GM19240 (cell line): ENCODE data around the gene SLC26A1.

Experiments used
- DNase-seq: peaks from one replicate; pipeline ENCODE4 v3.0.0; 2011; ENCODE audit warnings: low spot score; ENCODE audit not compliant: insufficient read length

SLC26A1 gene, protein sequence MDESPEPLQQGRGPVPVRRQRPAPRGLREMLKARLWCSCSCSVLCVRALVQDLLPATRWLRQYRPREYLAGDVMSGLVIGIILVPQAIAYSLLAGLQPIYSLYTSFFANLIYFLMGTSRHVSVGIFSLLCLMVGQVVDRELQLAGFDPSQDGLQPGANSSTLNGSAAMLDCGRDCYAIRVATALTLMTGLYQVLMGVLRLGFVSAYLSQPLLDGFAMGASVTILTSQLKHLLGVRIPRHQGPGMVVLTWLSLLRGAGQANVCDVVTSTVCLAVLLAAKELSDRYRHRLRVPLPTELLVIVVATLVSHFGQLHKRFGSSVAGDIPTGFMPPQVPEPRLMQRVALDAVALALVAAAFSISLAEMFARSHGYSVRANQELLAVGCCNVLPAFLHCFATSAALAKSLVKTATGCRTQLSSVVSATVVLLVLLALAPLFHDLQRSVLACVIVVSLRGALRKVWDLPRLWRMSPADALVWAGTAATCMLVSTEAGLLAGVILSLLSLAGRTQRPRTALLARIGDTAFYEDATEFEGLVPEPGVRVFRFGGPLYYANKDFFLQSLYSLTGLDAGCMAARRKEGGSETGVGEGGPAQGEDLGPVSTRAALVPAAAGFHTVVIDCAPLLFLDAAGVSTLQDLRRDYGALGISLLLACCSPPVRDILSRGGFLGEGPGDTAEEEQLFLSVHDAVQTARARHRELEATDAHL

DNA sequence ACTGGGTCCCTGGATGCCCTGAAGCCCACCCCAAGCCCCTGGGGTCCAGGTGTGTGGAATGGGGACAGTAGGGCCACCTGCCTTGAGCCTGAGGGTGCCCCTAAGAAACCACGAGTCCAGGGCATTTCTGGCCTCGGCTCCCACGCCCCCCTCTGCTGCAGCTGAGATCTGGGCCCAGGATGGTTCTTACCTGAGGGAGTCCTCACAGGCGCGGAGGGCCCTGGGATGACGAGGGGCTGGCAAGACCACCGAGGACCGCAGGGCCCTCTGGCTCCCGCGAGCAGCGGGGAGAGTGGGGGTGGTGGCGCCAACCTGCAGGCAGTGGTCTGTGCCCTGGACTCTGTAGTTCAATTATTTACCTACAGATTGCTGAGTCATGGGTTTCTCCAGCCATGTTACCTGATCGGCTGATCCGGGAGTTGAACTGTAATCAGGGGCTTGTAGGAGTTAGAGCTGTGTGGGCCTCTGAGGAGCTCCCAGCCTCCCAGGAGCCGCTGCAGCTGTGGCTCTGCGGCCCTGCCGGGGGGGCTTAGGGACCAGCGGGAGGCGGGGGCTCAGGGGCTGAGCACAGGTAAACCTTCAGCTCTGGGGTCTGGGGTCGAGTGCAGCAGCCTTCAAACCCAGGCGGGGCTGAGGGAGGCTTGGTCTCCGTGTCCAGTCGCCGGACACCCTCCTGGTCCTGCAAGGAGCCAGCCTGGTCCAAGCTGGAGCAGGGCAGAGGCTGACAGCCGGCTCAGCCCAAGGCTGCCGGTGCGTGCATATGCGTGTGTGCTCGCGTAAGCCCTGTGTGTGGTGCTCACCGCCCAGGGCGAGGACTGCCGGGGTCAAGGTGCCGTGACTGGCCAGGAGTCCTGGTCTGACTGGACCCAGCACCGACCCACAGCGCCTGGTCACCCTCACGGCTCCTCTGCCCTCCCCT, at the start of gene SLC26A1:
Gene SLC26A1, minus strand, starts transcription at position 294 of the 919 bp plus-strand sequence. CDS start 1,701 bp downstream, outside the sequence.
- no peak for DNase-seq

DNA sequence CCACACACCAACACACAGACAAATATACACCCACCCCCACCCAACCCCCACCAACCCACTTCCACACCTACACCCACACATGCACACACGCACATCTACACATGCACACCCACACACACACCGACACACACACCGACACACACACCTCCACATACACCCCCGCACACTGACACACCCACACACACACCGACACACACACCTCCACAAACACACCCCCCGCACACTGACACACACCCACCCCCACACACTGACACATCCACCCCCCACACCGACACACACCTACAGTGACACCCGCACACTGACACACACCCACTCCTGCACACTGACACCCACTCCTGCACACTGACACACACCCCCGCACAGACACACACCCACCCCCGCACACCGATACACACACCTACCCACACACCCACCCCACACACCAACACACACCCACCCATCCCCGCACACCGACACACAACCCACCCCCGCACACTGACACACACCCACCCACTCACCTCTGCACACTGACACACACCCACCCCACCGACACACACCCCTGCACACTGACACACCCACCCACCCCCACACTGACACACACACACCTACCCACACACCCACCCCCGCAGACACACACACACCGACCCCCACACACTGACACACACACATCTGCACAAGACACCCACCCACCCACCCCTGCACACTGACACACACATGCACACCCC, 49.3 kb upstream of the SLC26A1 start:
- DNase-seq, result no peak

DNA sequence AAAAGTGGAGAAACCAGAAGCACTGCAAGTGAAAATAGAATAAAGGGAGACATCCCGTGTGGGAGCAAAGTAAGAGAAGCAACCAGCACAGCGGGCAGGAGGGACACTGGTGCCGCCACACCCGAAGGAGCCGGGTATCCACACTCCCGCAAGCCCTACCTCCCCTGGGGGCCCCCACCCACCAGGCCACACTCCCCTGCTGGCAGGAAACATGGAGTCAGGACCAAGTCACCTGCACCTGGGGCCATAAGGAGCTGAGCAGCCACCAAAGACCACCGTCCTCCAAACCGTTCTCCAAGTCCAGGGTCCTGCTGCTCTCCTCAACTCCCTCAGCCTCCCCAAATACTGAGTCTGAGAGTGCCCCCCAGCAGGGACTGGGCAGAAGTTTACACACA, 48.7 kb upstream of the SLC26A1 start:
- no peak for DNase-seq

DNA sequence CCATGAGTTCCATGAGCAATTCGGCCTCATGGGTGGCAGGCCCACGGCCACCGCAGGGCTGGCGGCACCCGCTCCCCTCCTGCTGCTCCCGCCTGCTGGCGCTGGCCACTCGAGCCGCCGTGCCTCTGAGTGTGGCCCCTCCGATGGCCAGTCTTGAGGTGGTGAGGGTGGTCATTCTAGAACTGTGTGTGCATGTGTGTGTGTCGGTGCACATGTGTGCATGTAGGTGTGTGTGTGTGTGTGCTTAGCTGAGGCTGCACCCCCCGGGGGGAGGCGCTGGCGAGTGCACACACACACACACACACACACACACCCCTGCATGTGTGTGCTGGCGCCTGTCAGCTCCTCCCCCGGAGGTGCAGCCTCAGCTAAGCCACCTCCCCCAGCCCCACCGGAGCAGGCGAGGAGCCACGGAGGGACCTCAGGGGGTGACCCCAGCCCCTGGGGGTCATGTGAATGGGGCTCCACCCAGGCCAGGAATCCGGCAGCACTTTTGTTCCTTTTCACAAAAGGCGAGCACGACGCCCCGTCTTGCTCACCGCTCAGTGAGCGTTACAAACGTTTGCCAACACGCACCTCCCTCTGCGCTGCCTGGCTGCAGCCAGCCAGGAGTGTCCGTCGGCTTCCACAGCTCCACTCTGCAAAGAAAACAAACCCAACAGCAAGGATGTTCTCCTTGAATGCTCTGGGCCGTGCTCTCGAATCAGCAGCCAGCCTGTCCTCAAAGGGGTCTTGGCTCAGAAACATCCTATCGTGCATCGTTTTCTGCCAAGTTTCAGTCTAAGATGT, 48.1 kb upstream of the SLC26A1 start:
- no peak for DNase-seq

DNA sequence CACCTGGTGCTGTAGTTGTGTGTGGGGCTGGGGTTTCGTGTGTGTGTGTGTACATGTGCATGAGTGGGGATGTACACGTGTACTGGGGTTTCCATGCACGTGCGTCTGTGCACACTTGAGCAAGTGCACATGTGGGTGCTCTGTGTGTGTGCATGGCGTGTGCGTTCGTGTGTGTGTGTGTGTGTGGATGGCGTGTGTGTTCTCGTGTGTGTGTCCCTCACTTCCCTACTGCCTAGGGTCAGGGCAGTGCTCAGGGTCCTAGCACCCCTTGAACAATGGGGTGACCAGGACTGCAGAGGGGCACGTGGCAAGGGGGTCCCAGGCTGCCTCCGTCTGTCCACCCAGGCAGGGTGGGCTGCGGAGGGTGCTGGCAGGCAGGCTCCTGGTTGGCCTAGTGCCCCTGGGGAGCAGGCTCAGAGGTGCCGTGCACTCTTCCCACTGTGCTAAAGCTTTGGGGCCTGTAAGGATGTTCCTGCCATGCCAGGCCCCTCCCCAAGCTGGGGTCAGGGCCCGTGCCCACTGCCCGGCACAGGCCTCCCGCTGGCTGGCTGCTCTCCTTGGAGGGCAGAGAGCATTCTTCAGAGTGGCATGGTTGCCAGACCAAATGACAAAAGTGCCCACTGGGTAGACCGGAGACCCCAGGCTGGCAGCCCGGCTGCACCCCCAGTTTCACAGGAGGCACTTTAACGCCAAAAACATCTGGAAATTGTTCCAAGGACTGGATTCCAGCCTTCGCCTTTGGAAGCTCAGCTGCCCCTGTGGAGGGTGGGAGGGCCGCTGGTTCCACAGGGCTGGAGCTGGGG, 47.3 kb upstream of the SLC26A1 start:
- no peak for DNase-seq

DNA sequence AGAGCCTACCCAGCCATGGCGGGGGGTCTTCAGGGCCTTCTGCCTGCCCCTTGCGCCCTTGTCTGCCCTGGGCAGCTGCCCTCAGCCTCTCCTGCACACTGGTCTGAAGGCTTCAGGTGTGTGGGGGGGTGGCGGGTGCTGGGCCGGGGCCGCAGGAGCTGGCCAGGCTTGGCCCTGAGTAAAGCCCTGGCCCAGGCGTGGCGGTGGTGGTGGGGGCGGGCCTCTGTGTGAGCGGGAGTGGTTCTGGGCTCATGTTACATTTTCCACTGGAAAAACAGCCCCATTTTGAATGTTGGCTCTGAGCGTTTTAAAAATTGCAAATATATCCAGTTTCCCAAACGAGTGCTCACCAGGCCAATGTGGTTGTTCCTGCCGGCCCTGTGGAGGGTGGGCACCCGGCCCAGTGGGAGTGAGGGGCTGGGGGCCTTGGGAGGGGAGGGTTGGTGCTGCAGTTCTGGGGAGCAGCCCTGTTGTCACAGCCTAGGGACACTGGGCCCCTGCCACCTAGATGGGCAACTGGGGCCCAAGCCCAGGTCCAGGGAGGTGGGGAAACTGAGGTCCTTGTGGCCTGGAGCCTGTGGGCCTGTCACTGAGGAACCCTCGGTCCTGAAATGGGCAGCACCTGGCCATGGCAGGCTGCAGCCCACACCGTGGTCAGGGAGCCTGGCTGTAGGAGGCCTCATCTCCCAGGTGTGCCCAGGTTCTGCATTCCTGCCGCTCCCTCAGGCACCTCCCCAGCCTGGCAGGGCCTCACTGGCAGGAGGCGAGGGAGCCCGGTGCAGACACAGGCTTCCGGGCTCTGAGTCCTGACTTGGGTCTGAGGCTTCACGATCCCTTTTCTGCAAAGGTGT, 46.5 kb upstream of the SLC26A1 start:
- no peak for DNase-seq

DNA sequence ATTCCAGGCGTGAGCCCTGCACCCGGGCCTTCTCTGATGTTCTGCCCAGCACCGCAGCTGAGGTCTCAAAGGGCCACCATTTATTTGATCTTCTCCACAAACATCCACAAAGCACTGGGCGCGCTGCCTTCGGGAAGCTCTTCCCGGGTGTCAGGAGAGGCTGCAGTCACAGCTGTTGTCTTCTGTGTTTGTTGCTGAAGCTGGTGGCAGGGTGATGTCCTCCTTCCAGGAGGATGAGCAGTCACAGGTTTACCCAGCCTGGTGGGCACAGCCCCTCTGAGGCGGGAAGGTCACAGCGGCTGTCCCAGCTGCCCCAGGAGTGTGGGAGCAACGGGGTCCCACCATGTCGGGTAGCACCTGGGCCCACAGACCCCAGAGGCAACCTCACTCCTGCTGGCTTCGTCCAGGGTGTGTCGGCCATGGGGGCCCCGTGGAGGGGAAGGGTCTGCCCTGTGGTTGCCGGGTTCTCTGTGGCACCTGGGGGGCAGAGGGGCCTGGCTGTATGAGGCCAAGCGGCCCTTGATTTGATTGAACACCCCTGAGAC, 45.8 kb upstream of the SLC26A1 start:
- DNase-seq, result no peak

DNA sequence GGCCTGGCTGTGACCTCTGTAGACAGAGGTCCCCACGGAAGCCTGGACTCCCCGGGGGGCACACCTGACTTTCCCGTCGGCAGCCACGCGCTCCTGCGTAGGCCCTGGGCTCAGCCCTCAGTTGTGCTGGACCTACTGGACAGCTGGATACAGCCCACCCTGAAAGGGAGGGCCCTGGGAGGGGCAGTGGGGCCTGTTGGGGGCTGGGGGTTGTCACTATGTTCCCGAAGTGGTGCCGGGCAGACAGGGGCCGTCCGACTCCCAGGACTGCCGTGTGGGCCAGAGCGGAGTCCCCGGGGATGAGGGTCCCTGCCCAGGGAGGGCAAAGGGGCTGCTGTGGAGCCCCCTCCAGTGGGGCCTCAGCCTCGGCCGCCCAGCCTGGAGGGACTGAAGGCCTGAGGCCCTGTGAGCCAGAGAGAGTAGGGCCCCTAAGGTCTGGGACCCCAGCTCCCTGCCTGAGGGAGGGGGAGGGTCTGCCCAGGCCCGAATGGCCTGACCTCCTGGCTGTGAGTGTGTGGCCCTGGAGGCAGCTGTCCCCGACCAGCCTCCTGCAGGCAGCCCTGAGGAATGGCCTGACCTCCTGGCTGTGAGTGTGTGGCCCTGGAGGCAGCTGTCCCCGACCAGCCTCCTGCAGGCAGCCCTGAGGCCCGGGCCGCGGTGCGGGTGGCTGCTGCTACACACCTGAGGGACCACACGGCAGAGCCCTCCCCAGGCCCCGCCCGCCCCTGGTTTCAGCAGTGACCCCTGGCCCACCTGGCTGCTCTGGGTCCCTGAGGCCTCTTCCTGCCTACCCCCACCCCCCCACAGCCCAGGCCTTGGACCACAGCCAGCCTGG, 44.0 kb upstream of the SLC26A1 start:
- DNase-seq, result no peak

DNA sequence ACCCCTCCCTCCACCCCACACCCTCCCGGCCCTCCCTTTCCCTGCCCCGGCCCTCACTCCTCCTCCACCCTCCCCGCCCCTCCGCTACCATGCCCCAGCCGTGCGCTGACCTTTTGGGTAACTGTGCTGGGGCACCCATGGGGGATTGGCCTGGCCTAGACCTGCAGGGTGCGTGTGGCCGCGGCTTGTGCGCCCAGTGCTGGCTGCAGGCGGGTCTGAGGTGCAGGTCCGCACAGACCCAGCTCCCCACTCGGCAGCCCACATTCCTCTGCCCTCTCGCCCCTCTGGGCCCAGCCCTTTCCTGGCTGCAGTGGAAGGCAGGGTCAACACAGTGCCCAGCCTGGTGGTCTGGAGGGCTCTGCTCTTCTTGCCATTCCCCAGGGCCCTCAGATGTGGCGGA, 42.9 kb upstream of the SLC26A1 start:
- DNase-seq, result no peak

DNA sequence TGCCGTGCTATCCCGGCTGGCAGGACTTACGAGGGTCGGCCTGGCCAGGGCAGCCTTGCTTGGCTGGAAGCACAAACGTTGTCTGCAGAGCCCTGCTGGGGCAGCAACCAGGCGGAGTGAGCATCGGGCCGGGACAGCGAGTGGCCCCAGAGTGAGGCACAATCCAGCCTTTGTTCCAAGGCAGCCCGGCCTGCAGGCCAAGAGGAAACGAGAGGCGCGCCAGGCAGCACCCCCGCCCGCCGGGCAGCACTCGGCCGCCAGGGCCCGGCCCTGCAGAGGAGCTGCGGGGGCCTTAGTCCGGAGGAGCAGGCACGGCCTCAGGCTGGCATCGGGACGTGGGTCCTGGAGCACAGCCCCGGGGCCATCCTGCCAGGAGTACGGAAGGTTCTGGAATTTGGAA, 42.3 kb upstream of the SLC26A1 start:
- DNase-seq, result no peak

DNA sequence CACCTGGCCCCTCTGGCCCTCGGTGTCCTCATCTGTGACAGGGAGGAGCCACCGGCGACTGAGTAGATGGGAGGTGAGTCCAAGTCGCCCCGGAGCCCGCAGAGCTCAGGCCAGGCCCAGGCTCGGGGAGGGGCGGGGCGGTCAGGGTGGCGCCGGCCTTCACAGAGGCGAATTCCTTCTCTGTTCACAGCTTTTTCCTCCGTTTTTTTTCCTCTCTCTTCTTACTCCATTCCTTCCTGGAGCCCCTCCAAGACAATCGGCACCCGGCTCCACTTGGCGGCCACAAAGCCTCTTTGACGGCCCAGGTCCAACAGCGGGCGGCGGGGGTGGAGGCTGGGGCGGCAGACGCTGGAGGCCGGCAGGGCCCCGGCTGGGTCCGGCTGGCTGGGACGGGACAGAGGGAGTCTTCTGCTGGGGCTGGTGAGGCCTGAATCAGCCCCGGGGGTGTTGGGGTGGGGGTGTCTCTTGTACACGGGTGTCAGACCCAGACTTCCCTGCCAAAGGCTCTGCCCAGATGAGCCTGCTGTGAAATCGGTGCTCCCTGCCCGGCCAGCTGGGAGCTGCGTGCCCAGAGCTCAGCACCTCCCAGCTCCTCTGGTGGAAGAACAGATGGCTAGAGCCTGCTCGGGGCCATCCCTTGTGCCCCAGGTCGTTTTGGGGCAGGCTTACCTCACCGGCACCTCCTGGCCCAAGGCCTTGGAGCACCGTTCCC, 40.8 kb upstream of the SLC26A1 start:
- no peak for DNase-seq

DNA sequence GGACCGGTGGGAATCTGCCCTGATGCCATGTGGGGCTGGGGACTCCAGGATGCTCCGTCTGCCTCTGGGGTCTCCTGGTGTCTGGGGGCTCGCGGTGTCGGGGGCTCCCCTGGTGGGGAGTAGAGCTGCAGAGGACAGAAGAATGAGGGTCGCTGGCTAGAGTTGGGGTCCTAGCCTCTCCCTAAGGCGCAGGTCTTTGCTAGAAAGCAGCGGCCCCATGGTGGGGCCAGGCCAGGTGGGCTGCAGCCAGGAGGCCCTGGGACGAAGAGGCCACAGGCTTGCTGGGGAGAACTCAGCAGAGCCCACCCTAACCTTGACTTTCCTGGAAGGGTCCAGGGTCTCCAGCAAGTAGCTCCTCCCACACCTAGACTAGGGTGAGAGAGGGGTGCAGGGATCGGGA, 39.7 kb upstream of the SLC26A1 start:
- DNase-seq, result no peak

DNA sequence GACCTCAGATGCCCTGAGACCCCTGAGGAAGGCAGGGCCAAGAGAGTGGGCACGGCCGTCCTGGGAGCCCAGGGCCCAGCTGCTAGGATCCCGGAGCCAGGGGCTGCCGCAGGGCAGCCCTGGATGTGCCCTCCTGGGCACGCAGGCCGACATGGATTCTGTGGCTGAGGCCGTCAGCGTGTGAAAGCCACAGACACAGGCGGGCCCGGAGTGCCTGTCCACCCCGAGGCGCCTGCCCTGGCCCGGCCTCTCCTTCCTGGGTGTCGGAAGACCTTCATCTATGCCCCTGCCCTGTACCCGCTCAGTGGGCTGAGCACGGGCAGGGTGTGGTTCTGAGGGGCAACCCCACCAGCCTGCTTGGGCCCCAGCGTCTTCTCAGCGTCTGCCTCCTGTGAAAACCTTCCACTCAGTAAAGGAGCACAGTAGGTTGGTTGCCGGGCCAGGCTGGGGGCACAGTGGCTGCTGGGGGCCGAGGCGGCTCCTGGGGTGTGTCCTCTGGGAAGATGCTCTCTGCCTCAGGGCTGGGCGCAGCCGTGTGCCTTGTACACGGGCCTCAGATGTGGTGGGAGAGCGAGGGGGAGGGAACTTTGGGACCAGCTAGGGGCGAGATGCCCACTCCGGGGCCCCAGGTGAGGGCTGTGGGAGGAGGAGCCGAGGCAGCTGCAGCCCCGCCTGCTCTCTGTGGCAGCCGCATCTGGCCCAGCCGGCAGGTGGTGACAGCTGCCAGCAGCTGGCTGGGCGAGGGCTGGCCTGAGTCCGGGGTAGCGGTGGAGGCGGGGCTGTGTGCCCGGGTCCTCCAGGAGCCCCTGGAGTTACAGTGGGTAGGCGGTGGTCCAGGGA, 39.0 kb upstream of the SLC26A1 start:
- DNase-seq, result no peak

DNA sequence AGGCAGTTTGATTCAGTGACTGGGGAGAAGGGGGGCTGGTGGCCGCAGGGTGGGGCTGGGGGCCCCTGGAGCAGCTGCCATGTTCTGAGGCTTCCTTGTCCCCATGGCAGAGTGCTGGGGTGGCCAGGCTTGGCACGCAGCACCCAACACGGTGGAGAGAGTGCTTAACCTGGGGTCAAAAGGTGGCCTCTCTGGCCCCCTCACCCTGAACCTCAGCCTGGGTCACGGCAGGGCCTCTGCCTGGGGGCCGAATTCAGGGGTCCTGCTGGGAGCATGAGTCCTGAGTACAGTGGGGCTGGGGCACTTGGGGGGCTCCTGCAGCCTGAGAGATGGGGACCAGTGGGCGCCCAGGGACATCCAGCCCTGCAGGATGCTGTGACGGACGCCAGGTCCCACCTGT, 38.1 kb upstream of the SLC26A1 start:
- DNase-seq, result no peak

DNA sequence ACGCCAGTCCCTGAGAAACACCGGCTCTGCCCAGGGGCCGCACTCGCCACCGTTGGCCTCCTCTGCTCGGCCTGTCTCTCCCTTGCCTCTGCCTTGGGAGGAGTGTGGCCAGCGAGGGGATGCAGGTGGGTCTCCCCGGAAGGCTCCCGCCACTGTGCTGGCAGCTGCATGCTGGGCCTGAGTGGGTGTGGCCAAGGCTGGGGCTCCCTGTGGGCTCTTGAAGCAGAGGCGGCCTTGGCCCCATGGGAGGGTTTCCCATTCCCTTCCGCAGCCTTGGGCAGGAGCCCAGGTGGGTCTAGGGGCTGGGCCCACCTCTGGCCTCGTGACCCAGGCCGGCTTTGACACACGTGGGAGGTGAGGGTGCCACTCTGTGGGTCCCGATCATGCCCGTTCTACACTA, 37.4 kb upstream of the SLC26A1 start:
- DNase-seq, result no peak

DNA sequence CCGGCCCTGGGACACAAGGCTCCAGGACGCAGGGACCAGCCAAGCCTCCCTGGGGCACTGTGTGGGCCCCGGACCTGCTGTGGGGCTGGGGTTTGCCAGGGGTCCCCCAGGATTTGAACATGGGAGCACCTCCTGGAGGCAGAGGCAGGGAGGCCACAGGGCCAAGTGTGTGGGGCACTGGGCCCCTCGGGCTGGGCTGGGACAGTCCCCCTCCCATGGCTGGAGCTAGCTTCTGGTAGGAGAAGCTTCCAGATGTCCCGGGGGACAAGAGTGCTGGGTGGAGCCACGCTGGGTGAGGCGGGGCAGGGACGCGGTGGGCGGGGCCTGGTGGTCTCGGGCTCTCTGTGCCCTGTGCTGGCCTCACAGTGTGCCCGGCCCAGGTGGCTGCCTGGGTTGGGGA, 36.8 kb upstream of the SLC26A1 start:
- DNase-seq, result no peak
